Adrenal gland (tissue), 5 donors: ENCODE data around the gene CDHR3.

Experiments
- CTCF ChIP-seq, 6 experiments: fragments of 450-650 bp in 4 of 6; fragments of 200-600 bp in 2 of 6; sonication (generic) in 1 of 6; IDR thresholded peaks; 1 replicate in 5 of 6; 2 replicates in 1 of 6; pipeline versions ENCODE4 v1.5.1 to v1.8.0; 2016 to 2021; ENCODE audit warnings: antibody characterized with exemption in 6 of 6, mild to moderate bottlenecking in 2 of 6, moderate library complexity in 1 of 6
- POLR2A ChIP-seq, 2 donors: fragments of 450-650 bp; IDR thresholded peaks; one replicate each; pipeline ENCODE4 v1.6.1; 2017; ENCODE audit warnings: antibody characterized with exemption in 2 of 2, mild to moderate bottlenecking in 2 of 2, moderate library complexity in 1 of 2
- donor health status: DM: no; HTN: no; CAD: no.

GRCh38 chr7:105985672-105986215, 22.7 kb downstream of the CDHR3 start:
- TF ChIP-seq CTCF (IDR thresholded peaks at IDR 0.05) = no peak
- no peak for TF ChIP-seq POLR2A (IDR thresholded peaks at IDR 0.05)
